Calu3 (cell line): ENCODE results near the gene IRX4. TPM values are rescaled to one million over a fixed set of nuclear protein-coding genes. Genes with fewer than 3 reads are reported as not detected.

Experiments
- BruUV-seq: library from RNA; stranded (reverse); fragments of 400-500 nt; replicated peaks from 2 replicates; lab custom pipeline; 2021; lab: Mats Ljungman, UMichigan
- CTCF ChIA-PET: fragments of 300-600 bp; sonication (Branson Sonifier 250); formaldehyde crosslinking; loops from one replicate; lab custom pipeline; 2022; ENCODE audit warnings: antibody characterized with exemption; lab: Charles Lee
- DNase-seq: peaks from one replicate; pipeline ENCODE4 v3.0.0; 2022
- H3K27ac Mint-ChIP-seq: one replicate; pipeline ENCODE4 v1.8.0; 2022; ENCODE audit warnings: mixed read lengths; ENCODE audit not compliant: unreplicated experiment
- H3K27me3 Mint-ChIP-seq: one replicate; pipeline ENCODE4 v1.8.0; 2022; ENCODE audit warnings: mixed read lengths; ENCODE audit not compliant: unreplicated experiment
- H3K36me3 Mint-ChIP-seq: one replicate; pipeline ENCODE4 v1.8.0; 2022; ENCODE audit warnings: mild to moderate bottlenecking, moderate library complexity, mixed read lengths; ENCODE audit not compliant: insufficient read depth, unreplicated experiment
- H3K4me1 Mint-ChIP-seq: one replicate; pipeline ENCODE4 v1.8.0; 2022; ENCODE audit warnings: mild to moderate bottlenecking, low read depth, mixed read lengths; ENCODE audit not compliant: unreplicated experiment
- H3K4me3 Mint-ChIP-seq: one replicate; pipeline ENCODE4 v1.8.0; 2022; ENCODE audit warnings: mild to moderate bottlenecking, low read depth, moderate library complexity, mixed read lengths; ENCODE audit not compliant: unreplicated experiment
- H3K9me3 Mint-ChIP-seq: one replicate; pipeline ENCODE4 v1.8.0; 2022; ENCODE audit warnings: low read depth, mixed read lengths; ENCODE audit not compliant: unreplicated experiment
- CTCF ChIP-seq: fragments of 200-600 bp; IDR thresholded peaks from one replicate; pipeline ENCODE4 v1.8.0; 2022; ENCODE audit warnings: antibody characterized with exemption; ENCODE audit not compliant: unreplicated experiment
- intact Hi-C: fragments of 100-400 bp; cut with micrococcal nuclease; formaldehyde crosslinking; loops from one replicate; pipeline ENCODE4 v1.10.0; 2022; ENCODE audit not compliant: unreplicated experiment
- total RNA-seq: library from RNA; stranded (reverse); gene quantifications from 2 replicates; pipeline ENCODE4 v1.2.3, GENCODE V29; 2022

IRX4 gene
- total RNA-seq, 1 experiment from 2014 or later: not detected

- TF ChIP-seq CTCF: no peak
- peaks cover 2% of the 10 kb centered on the region for H3K9me3 Mint-ChIP-seq
- CTCF ChIA-PET: no interaction called here
- no peaks in the 10 kb centered on the region for H3K36me3 Mint-ChIP-seq
- no peak for DNase-seq
- H3K27me3 Mint-ChIP-seq: peaks cover 25% of the 10 kb centered on the region
- BruUV-seq: no TSS peak
- no peaks in the 10 kb centered on the region for H3K4me1 Mint-ChIP-seq
- intact Hi-C loops: no loop called here
- H3K27ac Mint-ChIP-seq: no peak overlapping the region
- H3K4me3 Mint-ChIP-seq: no peak overlapping the region
Observed at GRCh38 chr5:1915316-1915715, 32.6 kb upstream of the IRX4 start.

- Mint-ChIP-seq H3K4me3 (no peak overlapping the region), H3K27me3 (peaks cover 33% of the 10 kb centered on the region), H3K4me1 (no peaks in the 10 kb centered on the region), H3K9me3 (peaks cover 2% of the 10 kb centered on the region), H3K36me3 (no peaks in the 10 kb centered on the region), H3K27ac (no peak overlapping the region)
- no peak for DNase-seq
- no TSS peak for BruUV-seq
- TF ChIP-seq CTCF: no peak
- intact Hi-C loops: no loop called here
- CTCF ChIA-PET: no interaction called here
Observed at GRCh38 chr5:1914471-1914870, 31.7 kb upstream of the IRX4 start.

GRCh38 chr5:1913578-1913977 lies 30.9 kb upstream of the IRX4 start:
- BruUV-seq: no TSS peak
- DNase-seq: no peak

GRCh38 chr5:1912951-1913565 lies 30.3 kb upstream of the IRX4 start:
- no TSS peak for BruUV-seq
- no peak overlapping the region for H3K4me3 Mint-ChIP-seq
- H3K27me3 Mint-ChIP-seq: peaks cover 32% of the 10 kb centered on the region
- H3K27ac Mint-ChIP-seq: no peak overlapping the region
- DNase-seq: no peak
- no peaks in the 10 kb centered on the region for H3K4me1 Mint-ChIP-seq
- CTCF ChIA-PET: no interaction called here
- intact Hi-C loops: no loop called here
- H3K36me3 Mint-ChIP-seq: no peaks in the 10 kb centered on the region
- TF ChIP-seq CTCF: no peak
- peaks cover 2% of the 10 kb centered on the region for H3K9me3 Mint-ChIP-seq

More at GRCh38 chr5:1913578-1913977, 30.9 kb upstream of the IRX4 start:
- Mint-ChIP-seq H3K36me3 (no peaks in the 10 kb centered on the region), H3K4me3 (no peak overlapping the region), H3K4me1 (no peaks in the 10 kb centered on the region), H3K27me3 (peaks cover 33% of the 10 kb centered on the region), H3K27ac (no peak overlapping the region), H3K9me3 (peaks cover 2% of the 10 kb centered on the region)
- intact Hi-C loops: no loop called here
- CTCF ChIA-PET: no interaction called here
- TF ChIP-seq CTCF: no peak
